Ishikawa (cell line): Measurements from ENCODE around the gene MYO5A.
A peak's percentile ranks its signal among the peaks of the same experiment; 100 is the strongest.

Experiments used
- CEBPB ChIP-seq: IDR thresholded peaks from 2 replicates; pipeline ENCODE4 v1.6.1; 2012
- EGR1 ChIP-seq: IDR thresholded peaks from 2 replicates; pipeline ENCODE4 v1.6.1; 2012
- EP300 ChIP-seq: IDR thresholded peaks from 2 replicates; pipeline ENCODE4 v1.6.1; 2012; ENCODE audit warnings: borderline replicate concordance
- FOXM1 ChIP-seq: IDR thresholded peaks from 2 replicates; pipeline ENCODE4 v1.6.1; 2012; ENCODE audit warnings: low read depth, borderline replicate concordance
- NFIC ChIP-seq: IDR thresholded peaks from 2 replicates; pipeline ENCODE4 v1.6.1; 2012
- TAF1 ChIP-seq: IDR thresholded peaks from 2 replicates; pipeline ENCODE4 v1.6.1; 2012; ENCODE audit warnings: low read depth, mild to moderate bottlenecking
- TCF12 ChIP-seq: IDR thresholded peaks from 2 replicates; pipeline ENCODE4 v1.6.1; 2012; ENCODE audit warnings: low read depth
- TEAD4 ChIP-seq: IDR thresholded peaks from 2 replicates; pipeline ENCODE4 v1.6.1; 2012
- YY1 ChIP-seq: IDR thresholded peaks from 2 replicates; pipeline ENCODE4 v1.6.1; 2012; ENCODE audit warnings: low read depth
- TF ChIP-seq, protein P1 (sequence below): IDR thresholded peaks from 2 replicates; pipeline ENCODE4 v1.6.1; 2012; ENCODE audit warnings: low read depth, mild to moderate bottlenecking
- TF ChIP-seq, protein P2 (sequence below): IDR thresholded peaks from 2 replicates; pipeline ENCODE4 v1.6.1; 2012
- TF ChIP-seq, protein P3 (sequence below): IDR thresholded peaks from 2 replicates; pipeline ENCODE4 v1.6.1; 2012

DNA sequence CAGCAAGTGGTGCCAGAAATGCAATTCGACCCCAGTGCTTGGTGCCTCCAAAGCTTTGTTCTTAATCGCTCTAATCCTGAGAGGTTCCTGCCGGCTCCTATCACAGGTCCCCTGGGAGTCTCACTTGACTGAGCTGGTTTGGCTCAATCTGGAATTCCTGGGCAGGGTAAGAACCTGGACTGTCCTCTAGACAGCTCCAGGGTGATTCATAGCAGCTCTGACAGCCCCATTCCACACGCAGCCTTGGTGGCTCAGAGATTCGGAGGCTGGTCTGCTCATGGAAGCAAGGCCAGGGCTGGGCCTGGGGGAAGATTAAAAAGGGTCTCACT lies 271.0 kb downstream of the MYO5A start:
- peak; percentile 90 for TF ChIP-seq TEAD4
- peak; percentile 88 for TF ChIP-seq EP300
- no peak for TF ChIP-seq TAF1
- TF ChIP-seq, protein P1, sequence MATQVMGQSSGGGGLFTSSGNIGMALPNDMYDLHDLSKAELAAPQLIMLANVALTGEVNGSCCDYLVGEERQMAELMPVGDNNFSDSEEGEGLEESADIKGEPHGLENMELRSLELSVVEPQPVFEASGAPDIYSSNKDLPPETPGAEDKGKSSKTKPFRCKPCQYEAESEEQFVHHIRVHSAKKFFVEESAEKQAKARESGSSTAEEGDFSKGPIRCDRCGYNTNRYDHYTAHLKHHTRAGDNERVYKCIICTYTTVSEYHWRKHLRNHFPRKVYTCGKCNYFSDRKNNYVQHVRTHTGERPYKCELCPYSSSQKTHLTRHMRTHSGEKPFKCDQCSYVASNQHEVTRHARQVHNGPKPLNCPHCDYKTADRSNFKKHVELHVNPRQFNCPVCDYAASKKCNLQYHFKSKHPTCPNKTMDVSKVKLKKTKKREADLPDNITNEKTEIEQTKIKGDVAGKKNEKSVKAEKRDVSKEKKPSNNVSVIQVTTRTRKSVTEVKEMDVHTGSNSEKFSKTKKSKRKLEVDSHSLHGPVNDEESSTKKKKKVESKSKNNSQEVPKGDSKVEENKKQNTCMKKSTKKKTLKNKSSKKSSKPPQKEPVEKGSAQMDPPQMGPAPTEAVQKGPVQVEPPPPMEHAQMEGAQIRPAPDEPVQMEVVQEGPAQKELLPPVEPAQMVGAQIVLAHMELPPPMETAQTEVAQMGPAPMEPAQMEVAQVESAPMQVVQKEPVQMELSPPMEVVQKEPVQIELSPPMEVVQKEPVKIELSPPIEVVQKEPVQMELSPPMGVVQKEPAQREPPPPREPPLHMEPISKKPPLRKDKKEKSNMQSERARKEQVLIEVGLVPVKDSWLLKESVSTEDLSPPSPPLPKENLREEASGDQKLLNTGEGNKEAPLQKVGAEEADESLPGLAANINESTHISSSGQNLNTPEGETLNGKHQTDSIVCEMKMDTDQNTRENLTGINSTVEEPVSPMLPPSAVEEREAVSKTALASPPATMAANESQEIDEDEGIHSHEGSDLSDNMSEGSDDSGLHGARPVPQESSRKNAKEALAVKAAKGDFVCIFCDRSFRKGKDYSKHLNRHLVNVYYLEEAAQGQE = no peak
- peak; percentile 39; the same call in 1 of the 2 replicates for TF ChIP-seq FOXM1
- peak; percentile 94 for TF ChIP-seq NFIC
- peak; percentile 89 for TF ChIP-seq TCF12
- TF ChIP-seq, protein P2, sequence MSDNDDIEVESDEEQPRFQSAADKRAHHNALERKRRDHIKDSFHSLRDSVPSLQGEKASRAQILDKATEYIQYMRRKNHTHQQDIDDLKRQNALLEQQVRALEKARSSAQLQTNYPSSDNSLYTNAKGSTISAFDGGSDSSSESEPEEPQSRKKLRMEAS = peak; percentile 3; the same call in 1 of the 2 replicates
- TF ChIP-seq YY1 = no peak
- no peak for TF ChIP-seq CEBPB
- TF ChIP-seq, protein P3, sequence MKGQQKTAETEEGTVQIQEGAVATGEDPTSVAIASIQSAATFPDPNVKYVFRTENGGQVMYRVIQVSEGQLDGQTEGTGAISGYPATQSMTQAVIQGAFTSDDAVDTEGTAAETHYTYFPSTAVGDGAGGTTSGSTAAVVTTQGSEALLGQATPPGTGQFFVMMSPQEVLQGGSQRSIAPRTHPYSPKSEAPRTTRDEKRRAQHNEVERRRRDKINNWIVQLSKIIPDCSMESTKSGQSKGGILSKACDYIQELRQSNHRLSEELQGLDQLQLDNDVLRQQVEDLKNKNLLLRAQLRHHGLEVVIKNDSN = no peak; the same call in 1 of the 2 replicates
- no peak for TF ChIP-seq EGR1
